NB4 (cell line): ENCODE results near the gene LILRB1.

Experiments used
- DNase-seq: peaks from one replicate; pipeline ENCODE4 v3.0.0; 2010; ENCODE audit warnings: low read depth
- H3K4me3 ChIP-seq: one replicate; pipeline ENCODE4 v1.5.1; 2011; ENCODE audit warnings: mild to moderate bottlenecking, low read depth, low read length, moderate library complexity
- MYC ChIP-seq: IDR thresholded peaks from 2 replicates; pipeline ENCODE4 v1.6.1; 2011; ENCODE audit warnings: low read depth, low read length
- POLR2A ChIP-seq: IDR thresholded peaks from 2 replicates; pipeline ENCODE4 v1.6.1; 2011; ENCODE audit warnings: mild to moderate bottlenecking; ENCODE audit not compliant: insufficient read length; ENCODE audit errors: extremely low read depth
- TF ChIP-seq, protein P1 (sequence below): IDR thresholded peaks from one replicate; pipeline ENCODE4 v1.5.1; 2012; ENCODE audit warnings: low read depth, low read length
- TF ChIP-seq, protein P2 (sequence below): IDR thresholded peaks from 2 replicates; pipeline ENCODE4 v1.6.1; 2011; ENCODE audit warnings: low read depth, low read length

The LILRB1 gene

DNA sequence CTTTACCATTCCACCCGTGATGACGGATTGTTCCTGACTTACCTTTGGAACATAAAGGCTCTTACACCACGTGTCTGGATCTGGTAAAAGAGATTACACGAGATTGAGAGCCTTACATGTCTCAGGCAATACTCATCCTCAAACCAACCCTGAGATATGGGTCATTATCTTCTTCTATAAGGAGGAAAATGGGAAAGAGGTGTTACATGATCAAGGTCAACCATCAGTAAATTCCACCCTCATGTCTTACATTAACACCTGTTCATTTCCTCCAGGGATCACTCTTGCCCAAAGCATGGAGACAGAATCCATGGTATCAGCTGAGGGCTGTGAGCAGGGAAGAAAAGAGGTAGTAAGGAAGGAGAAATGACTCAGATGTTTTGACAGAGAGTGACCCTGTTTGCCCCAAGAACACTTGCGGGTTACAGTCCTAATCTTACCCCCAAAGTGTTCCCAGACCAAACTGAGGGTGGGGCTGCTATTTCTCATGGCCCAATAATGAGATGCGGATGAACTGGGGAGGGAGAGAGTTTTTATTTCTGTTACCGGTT is 52.1 kb downstream of the LILRB1 start:
- no peak overlapping the region for H3K4me3 ChIP-seq
- TF ChIP-seq, protein P1, sequence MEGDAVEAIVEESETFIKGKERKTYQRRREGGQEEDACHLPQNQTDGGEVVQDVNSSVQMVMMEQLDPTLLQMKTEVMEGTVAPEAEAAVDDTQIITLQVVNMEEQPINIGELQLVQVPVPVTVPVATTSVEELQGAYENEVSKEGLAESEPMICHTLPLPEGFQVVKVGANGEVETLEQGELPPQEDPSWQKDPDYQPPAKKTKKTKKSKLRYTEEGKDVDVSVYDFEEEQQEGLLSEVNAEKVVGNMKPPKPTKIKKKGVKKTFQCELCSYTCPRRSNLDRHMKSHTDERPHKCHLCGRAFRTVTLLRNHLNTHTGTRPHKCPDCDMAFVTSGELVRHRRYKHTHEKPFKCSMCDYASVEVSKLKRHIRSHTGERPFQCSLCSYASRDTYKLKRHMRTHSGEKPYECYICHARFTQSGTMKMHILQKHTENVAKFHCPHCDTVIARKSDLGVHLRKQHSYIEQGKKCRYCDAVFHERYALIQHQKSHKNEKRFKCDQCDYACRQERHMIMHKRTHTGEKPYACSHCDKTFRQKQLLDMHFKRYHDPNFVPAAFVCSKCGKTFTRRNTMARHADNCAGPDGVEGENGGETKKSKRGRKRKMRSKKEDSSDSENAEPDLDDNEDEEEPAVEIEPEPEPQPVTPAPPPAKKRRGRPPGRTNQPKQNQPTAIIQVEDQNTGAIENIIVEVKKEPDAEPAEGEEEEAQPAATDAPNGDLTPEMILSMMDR = no peak
- TF ChIP-seq MYC (no peak), POLR2A (no peak)
- TF ChIP-seq, protein P2, sequence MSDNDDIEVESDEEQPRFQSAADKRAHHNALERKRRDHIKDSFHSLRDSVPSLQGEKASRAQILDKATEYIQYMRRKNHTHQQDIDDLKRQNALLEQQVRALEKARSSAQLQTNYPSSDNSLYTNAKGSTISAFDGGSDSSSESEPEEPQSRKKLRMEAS = no peak
- no peak for DNase-seq

DNA sequence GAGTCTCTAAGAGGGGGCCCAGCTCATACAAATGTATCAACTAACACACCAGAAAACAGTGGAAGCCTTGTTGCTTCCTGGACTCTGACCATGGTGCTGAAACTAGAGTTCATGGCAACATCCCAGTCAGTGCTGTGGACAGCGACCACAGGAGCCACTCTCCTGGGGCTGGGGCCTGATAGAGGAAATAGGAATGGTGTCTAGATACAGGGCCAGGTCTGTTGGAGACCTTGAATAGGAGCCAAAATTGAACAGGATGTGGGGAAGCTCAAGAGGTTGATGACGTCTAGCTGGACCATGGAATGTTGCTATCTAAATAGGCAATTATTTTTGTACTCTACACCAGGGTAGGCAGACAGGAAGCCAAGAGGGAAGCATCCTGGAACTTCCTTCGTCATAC is 54.2 kb downstream of the LILRB1 start:
- no peak overlapping the region for H3K4me3 ChIP-seq
- DNase-seq = peak; percentile 72
- no peak for TF ChIP-seq MYC
- TF ChIP-seq, protein P2 = no peak
- TF ChIP-seq, protein P1 = no peak
- TF ChIP-seq POLR2A = no peak
